Fibroblast of lung (primary cell): ENCODE measurements around the gene HMCN2.

Experiments used
- EZH2 ChIP-seq: IDR thresholded peaks from 2 replicates; pipeline ENCODE4 v1.5.1; 2012; ENCODE audit warnings: low read length, control low read depth, mild to moderate bottlenecking; ENCODE audit errors: missing control alignments
- TF ChIP-seq, protein P1 (sequence below), 2 donors: IDR thresholded peaks in 1 of 2; conservative IDR thresholded peaks in 1 of 2; 1 replicate in 1 of 2; 2 replicates in 1 of 2; pipeline ENCODE4 v1.5.1; 2011 to 2012; ENCODE audit warnings: low read length in 2 of 2, control low read depth in 1 of 2, inconsistent platforms in 1 of 2, low read depth in 1 of 2, mild to moderate bottlenecking in 1 of 2

DNA sequence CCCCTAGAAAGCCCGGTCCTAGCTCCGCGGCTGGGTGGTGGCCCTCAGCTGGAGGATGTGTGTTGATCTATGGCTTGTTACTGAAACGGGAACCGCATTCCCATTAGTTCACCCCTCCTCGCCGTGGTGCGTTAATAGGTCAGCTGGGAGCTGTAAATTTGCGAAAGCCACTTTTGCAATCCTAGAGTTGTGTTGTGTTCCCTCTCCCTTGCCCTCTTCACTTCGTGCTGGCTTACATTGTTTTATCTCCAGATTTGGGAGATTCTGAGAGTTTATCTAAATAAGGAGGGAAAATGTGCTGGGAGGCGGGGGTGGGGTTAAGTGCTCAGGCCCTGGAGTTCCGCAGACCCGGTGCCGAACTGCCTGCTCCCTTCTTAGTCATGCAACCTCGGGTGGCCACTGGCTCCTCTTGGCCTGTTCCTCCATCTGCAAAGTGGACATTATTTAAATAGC is 62.8 kb downstream of the HMCN2 start:
- TF ChIP-seq EZH2: no peak
- TF ChIP-seq, protein P1, sequence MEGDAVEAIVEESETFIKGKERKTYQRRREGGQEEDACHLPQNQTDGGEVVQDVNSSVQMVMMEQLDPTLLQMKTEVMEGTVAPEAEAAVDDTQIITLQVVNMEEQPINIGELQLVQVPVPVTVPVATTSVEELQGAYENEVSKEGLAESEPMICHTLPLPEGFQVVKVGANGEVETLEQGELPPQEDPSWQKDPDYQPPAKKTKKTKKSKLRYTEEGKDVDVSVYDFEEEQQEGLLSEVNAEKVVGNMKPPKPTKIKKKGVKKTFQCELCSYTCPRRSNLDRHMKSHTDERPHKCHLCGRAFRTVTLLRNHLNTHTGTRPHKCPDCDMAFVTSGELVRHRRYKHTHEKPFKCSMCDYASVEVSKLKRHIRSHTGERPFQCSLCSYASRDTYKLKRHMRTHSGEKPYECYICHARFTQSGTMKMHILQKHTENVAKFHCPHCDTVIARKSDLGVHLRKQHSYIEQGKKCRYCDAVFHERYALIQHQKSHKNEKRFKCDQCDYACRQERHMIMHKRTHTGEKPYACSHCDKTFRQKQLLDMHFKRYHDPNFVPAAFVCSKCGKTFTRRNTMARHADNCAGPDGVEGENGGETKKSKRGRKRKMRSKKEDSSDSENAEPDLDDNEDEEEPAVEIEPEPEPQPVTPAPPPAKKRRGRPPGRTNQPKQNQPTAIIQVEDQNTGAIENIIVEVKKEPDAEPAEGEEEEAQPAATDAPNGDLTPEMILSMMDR (conservative IDR thresholded peaks at IDR 0.05 in 1 of 2, IDR thresholded peaks at IDR 0.05 in 1 of 2; ENCODE audit: low read depth in 1 of 2, low read length in 2 of 2): no peak
